Inferior parietal cortex (tissue), 1 donor: ENCODE data around the gene CAMTA1.

Source experiments
- DNase-seq: peaks from one replicate; pipeline ENCODE4 v3.0.0-alpha.2; 2016; ENCODE audit errors: extremely low spot score

Gene CAMTA1

GRCh38 chr1:6873298-6874015 is 88.2 kb downstream of the CAMTA1 start:
- no peak for DNase-seq

GRCh38 chr1:6874298-6874697 is 89.0 kb downstream of the CAMTA1 start:
- no peak for DNase-seq

DNA sequence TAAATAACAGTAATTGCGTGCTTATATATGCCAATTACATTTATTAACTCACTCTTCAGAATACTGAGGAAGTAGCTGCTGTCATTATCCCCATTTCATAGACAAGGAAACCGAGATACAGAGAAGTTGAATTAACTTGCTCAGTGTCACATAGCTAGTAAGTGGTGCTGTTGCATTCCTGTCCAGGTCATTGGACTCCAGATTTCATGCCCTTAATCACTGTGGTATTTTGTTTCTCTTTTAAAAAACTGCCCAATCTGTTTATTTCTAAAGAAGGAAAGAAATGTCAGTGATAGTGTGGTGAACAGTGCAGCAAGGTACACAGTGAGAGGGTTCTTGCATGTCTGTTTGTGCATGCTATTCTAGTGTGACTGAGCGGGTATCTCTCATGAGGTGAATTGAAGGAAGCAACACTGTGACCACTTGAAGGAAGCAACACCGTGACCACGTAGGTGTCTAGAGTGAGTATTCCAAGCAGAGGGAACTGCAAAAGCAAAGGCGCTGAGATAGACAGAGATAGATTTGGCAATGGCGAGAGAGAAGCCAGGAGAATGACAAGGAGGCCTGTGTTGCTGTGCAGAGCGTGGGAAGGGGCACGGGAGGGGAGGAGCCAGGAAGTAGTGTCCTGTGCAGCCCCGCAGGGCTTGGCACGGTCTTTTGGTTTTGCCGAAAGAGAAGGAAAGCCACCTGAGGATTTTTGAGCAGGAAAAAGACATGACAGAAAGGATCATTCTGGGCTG is 95.9 kb downstream of the CAMTA1 start:
- DNase-seq: no peak

DNA sequence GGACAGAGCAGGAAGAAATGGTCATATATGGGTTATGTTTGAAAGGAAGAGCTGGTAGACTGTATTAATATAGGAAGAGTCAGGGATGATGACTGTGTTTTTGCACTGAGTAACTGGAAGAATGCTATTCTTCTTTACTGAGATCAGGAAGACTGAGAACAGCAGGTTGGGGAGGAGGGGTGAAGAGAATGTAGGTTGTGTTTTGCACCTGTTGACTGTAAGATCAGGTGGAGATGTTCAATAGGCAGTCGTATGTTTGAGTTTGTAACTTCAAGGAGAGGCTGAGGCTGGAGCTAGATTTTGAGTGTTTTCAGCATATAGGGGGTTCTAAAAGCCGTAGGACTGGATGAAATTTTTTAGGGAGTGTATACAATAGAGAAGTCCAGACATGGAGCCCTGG is 97.2 kb downstream of the CAMTA1 start:
- no peak for DNase-seq

- no peak for DNase-seq
These were observed 99.4 kb downstream of the CAMTA1 start for GRCh38 chr1:6884652-6885153.

GRCh38 chr1:6885426-6885825 is 100.2 kb downstream of the CAMTA1 start:
- no peak for DNase-seq

DNA sequence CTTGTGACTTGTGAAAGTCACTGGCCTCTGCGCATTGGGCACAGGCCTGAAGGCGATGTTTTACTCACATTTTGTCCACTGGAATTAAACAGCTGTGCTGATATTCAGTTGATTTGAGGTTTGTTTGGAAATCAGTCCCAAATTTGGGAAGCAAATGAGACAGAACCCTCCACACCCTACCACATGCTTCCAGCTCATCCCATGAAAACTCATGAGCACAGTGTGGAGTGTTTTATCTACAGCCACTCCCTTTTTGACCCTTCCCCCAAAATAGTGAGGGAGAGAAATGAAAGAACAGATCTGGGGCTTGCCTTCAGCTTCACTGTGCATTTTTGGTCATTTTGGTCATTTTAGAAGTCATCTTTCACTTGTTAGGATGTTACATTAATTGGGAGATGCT is 101.3 kb downstream of the CAMTA1 start:
- no peak for DNase-seq

- DNase-seq: no peak
These were observed 103.0 kb downstream of the CAMTA1 start for GRCh38 chr1:6888268-6888667.

DNA sequence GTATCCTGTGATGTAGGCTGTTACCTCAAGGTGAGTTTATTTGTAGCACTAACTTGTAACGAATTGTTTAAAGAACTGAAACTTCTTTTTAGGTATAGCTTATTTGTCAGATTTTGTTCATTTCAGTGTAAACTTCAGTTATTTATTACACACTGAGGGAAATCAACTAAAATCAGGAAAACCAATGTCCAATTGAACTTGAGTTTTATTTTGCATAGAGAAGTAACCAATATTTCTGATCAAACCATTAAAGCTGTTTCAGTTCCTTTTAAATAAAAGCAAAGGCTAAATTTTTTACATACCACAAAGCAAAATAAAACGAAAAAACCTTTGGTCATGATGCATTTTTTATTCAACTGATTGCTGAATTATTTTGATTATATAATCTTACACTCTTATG is 103.6 kb downstream of the CAMTA1 start:
- no peak for DNase-seq

- peak; percentile 67 for DNase-seq
These were observed 104.7 kb downstream of the CAMTA1 start for GRCh38 chr1:6889875-6890480.

DNA sequence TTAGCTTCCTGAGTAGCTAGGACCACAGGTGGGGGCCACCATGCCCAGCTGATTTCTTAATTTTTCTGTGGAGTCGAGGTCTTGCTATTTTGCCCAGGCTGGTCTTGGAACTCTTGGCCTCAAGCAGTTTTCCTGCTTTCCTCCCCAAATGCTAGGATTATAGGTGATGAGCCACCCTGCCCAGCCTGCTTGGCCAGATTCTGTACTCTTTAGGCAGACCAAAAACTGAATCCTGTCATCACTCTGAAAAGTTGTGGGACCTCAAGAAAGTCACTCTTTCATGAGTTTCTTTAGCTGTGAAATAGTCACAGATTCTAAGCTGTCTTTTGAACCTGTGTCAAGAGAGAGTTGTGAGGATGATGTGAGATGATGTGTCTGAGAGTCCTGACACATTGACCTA is 105.4 kb downstream of the CAMTA1 start:
- DNase-seq: no peak

DNA sequence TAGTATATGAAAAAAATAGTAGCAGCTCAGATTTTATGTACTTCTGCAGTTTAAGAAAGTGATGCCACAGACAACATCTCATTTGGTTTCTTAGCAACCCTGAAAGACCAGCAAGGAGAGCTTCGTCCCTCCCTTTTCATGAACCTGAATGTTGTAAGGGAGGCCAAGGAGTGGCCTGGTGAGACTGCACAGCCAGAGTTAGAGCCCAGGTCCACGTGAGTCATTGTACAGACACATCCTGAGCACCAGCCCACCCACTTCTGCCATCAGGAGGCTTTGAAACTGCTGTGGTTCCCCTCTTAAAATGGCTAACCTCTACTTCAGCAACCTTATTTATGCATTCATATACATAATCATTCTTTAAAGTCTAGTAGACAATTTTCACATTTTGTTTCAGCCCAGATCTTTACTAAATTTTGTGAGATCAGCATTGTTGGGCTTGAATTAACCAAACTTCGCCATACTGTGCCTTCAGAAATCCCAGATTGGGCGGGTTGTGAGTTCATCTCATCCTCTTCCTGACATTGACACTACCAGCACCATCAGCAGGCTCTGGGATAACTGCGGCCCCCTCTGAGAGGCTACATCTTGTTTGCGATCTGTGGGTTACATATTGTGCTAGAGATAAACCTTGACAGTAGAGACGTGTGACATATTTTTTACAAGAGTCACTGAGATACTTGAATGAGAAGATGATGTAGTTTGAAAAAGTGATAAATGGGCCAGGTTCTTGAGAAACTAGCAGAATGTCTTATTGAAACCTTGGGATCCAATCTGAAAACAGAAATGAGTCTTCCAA is 106.7 kb downstream of the CAMTA1 start:
- DNase-seq: no peak

- no peak for DNase-seq
These were observed 108.1 kb downstream of the CAMTA1 start for GRCh38 chr1:6893388-6893787.

- DNase-seq: no peak
These were observed 111.9 kb downstream of the CAMTA1 start for GRCh38 chr1:6897138-6897537.

GRCh38 chr1:6898974-6899539 is 113.8 kb downstream of the CAMTA1 start:
- no peak for DNase-seq

- DNase-seq: no peak
These were observed 114.4 kb downstream of the CAMTA1 start for GRCh38 chr1:6899621-6900020.

GRCh38 chr1:6902153-6902552 is 116.9 kb downstream of the CAMTA1 start:
- DNase-seq: no peak

- no peak for DNase-seq
These were observed 119.4 kb downstream of the CAMTA1 start for GRCh38 chr1:6904476-6905170.

GRCh38 chr1:6905331-6905730 is 120.1 kb downstream of the CAMTA1 start:
- DNase-seq: no peak

DNA sequence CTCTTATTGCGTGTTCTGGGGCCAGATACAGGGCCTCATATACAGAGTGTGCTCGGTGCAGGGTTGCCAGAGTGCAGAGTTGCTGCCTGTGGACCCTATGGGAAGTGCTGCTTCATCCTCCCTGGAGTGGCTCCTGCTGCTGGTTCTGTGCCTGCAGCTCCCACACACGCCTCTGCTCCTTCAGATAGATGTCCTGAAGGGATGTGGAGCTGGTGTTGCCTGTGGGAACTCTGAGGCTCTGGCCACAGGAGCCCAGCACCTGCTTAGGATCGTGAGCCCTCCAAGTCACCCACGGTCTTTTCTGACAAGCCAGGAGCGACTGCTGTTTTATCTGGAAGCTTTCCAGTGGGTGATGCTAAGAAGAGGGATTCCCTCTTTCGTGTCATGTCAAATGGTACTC is 120.5 kb downstream of the CAMTA1 start:
- no peak for DNase-seq

- no peak for DNase-seq
These were observed 121.5 kb downstream of the CAMTA1 start for GRCh38 chr1:6906783-6907182.
